Measurements from ENCODE around the gene STXBP5. TPM values are rescaled to one million over a fixed set of nuclear protein-coding genes. Genes with fewer than 3 reads are reported as not detected.
A peak's percentile ranks its signal among the peaks of the same experiment; 100 is the strongest.

The STXBP5 gene
- polyA plus RNA-seq, 1 experiment: 21.0 TPM

DNA sequence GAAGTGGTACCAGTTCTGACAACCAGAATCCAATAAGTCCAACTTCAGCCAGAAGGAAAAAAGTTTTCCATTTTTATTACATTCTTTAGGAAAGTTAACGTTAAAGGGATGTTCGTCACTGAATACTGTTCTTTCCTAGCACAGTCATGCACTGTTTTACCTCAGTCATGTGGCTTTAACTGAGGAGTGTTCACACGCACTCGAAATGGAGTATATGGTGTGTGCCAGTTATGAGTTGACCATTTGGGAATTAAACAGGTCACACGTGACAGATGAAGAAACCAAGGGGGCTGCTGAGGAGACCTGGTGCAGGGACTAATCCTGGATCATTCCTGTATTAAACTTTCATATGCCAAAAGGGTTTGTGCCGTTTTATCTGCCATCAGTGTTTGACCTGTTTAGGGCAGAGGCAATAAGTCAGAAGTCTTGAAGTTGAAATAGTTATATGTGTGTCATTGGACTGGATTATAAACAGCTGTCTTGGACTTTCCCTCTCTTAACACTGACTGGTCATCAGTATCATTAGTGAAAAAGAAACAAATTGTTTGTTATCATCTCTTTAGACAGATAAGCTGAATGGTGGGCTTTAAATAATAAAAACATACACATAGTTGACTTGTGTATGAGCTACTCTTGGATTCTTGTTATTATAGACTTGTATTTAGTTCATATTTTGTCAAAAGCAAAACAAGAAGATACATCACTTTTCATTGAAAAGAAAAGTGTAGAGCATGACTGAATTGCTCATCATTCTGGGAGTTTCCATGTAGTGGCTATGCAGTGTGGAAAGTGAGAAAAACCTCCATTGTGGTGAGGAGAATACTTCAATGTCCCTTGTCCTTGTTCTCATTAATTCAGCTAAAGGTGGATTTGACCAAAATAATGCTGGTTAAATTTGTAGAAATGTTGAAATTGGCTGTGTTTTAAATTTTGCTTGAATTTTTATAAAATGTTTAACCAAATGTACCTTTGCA is 180.8 kb downstream of the STXBP5 start:
- CTCF ChIA-PET: interaction anchor here (0.5 kb wide), 1 partner anchor 652 kb away, joined by 3 read pairs; no protein-coding TSS in a partner anchor
- POLR2A ChIA-PET: no interaction called here
- Histone ChIP-seq H3K4me3 (ENCODE audit: low read depth, low read length) (no peak overlapping the region), H3K27me3 (ENCODE audit: control insufficient read depth, insufficient read depth, low read length) (no peaks in the 10 kb centered on the region), H3K36me3 (ENCODE audit: control insufficient read depth, insufficient read depth, low read length) (peaks cover 4% of the 10 kb centered on the region)
- TF ChIP-seq, protein P1, sequence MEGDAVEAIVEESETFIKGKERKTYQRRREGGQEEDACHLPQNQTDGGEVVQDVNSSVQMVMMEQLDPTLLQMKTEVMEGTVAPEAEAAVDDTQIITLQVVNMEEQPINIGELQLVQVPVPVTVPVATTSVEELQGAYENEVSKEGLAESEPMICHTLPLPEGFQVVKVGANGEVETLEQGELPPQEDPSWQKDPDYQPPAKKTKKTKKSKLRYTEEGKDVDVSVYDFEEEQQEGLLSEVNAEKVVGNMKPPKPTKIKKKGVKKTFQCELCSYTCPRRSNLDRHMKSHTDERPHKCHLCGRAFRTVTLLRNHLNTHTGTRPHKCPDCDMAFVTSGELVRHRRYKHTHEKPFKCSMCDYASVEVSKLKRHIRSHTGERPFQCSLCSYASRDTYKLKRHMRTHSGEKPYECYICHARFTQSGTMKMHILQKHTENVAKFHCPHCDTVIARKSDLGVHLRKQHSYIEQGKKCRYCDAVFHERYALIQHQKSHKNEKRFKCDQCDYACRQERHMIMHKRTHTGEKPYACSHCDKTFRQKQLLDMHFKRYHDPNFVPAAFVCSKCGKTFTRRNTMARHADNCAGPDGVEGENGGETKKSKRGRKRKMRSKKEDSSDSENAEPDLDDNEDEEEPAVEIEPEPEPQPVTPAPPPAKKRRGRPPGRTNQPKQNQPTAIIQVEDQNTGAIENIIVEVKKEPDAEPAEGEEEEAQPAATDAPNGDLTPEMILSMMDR (IDR thresholded peaks at IDR 0.05; ENCODE audit: insufficient read depth, low read depth, low read length): no peak
- no peak for DNase-seq (ENCODE audit: low read depth)

DNA sequence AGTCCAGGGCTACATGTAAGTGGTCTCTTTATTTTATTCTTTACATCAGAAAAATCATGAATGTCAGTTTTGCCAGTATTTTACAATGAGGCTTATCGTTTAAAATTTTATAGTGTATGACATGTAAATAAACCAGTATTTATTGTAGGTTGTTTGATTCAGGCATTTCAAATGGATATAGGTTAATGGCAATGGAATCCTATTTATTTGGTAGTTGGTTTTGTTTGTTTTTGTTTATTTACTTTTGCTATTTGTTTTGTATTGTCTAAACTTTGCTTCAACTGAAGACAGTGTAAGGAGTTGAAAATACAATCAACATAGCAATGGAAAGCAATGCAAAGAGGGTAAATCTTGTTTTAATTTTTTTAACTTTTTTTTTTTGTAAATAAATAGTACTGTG is 185.2 kb downstream of the STXBP5 start:
- no peak overlapping the region for H3K4me3 ChIP-seq (ENCODE audit: low read depth, low read length)
- ChIA-PET POLR2A (no interaction called here), CTCF (no interaction called here)
- peaks cover 4% of the 10 kb centered on the region for H3K36me3 ChIP-seq (ENCODE audit: control insufficient read depth, insufficient read depth, low read length)
- no peak for DNase-seq (ENCODE audit: low read depth)
- TF ChIP-seq, protein P1 (IDR thresholded peaks at IDR 0.05; ENCODE audit: insufficient read depth, low read depth, low read length): no peak
- no peaks in the 10 kb centered on the region for H3K27me3 ChIP-seq (ENCODE audit: control insufficient read depth, insufficient read depth, low read length)

GRCh38 chr6:147390909-147391536 is 186.8 kb downstream of the STXBP5 start:
- Histone ChIP-seq H3K36me3 (ENCODE audit: control insufficient read depth, insufficient read depth, low read length) (no peaks in the 10 kb centered on the region), H3K4me3 (ENCODE audit: low read depth, low read length) (no peak overlapping the region), H3K27me3 (ENCODE audit: control insufficient read depth, insufficient read depth, low read length) (no peaks in the 10 kb centered on the region)
- DNase-seq (ENCODE audit: low read depth): no peak
- TF ChIP-seq, protein P1 (IDR thresholded peaks at IDR 0.05; ENCODE audit: insufficient read depth, low read depth, low read length): peak; percentile 24; the same call in 1 of the 2 replicates
- ChIA-PET POLR2A (no interaction called here), CTCF (interaction anchor here (1.0 to 1.3 kb wide), 2 partner anchors 14 to 775 kb away, joined by 3 to 5 read pairs; no protein-coding TSS in a partner anchor)

DNA sequence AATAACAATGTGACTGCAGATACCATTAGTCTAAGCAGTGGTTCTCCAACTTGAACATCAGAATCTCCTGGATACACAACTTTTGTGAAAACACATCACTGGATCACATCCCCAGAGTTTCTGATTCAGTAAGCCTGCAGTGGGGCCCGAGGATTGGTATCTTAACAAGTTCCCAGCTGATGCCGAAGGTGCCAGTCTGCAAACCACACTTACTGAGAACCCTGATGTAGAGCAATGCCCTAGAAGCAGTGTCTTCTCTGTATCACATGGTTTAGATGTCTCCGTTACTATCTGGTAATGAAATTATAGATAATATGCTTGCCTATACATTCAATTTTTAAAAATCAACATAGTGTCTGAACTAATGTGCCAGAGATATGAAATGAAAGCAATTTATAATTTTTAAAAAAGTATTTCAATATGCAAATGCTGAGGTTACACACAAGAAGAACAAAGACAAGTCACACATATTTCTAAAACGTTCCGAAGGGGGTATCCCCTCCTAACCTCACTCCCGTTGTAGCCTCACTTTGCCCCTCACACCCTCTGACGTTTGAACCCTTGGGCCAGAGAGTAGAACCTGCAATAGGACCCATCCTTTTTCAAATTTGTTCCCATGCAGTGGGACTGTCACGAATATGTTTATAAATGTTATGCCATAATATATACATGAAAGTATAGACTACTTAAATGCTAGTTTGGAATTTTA is 188.9 kb downstream of the STXBP5 start:
- no peak overlapping the region for H3K4me3 ChIP-seq (ENCODE audit: low read depth, low read length)
- no peaks in the 10 kb centered on the region for H3K27me3 ChIP-seq (ENCODE audit: control insufficient read depth, insufficient read depth, low read length)
- no peak for DNase-seq (ENCODE audit: low read depth)
- POLR2A ChIA-PET: no interaction called here
- H3K36me3 ChIP-seq (ENCODE audit: control insufficient read depth, insufficient read depth, low read length): no peaks in the 10 kb centered on the region
- TF ChIP-seq, protein P1 (IDR thresholded peaks at IDR 0.05; ENCODE audit: insufficient read depth, low read depth, low read length): no peak
- CTCF ChIA-PET: no interaction called here

DNA sequence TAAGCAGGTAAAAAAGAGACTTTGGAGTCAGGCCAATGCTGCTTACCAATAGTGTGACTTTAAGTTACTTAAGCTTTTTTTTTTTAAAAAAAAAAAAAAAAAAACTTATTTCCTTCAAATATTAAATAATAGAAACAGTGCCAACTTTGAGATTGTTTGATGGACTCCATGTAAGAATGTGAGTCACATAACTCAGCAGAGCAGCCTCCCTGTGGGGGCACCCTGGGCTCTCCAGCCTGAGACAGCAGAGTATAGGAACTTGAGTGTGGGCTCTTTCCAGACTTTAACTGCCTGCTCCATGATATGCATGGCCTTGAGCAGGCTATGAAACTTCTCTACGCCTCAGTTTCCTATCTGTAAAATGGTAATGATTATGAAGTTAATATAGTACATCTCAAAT is 190.9 kb downstream of the STXBP5 start:
- CTCF ChIA-PET: no interaction called here
- TF ChIP-seq, protein P1 (IDR thresholded peaks at IDR 0.05; ENCODE audit: insufficient read depth, low read depth, low read length): no peak

More for the DNA sequence above, 190.9 kb downstream of the STXBP5 start:
- DNase-seq (ENCODE audit: low read depth): no peak
- Histone ChIP-seq H3K36me3 (ENCODE audit: control insufficient read depth, insufficient read depth, low read length) (no peaks in the 10 kb centered on the region), H3K27me3 (ENCODE audit: control insufficient read depth, insufficient read depth, low read length) (no peaks in the 10 kb centered on the region), H3K4me3 (ENCODE audit: low read depth, low read length) (no peak overlapping the region)
- POLR2A ChIA-PET: no interaction called here
